Neural progenitor cell (in vitro differentiated cells): Measurements from ENCODE around the gene CLSTN2.

ENCODE experiments used
- EZH2 ChIP-seq: fragments of 200-600 bp; sonication (generic); IDR thresholded peaks from 2 replicates; pipeline ENCODE4 v1.6.1; 2017; ENCODE audit warnings: antibody characterized with exemption, mild to moderate bottlenecking, moderate library complexity
- TF ChIP-seq, protein P1 (sequence below): fragments of 200-600 bp; sonication (generic); IDR thresholded peaks from 2 replicates; pipeline ENCODE4 v1.5.1; 2017; ENCODE audit warnings: antibody characterized with exemption, mild to moderate bottlenecking

DNA sequence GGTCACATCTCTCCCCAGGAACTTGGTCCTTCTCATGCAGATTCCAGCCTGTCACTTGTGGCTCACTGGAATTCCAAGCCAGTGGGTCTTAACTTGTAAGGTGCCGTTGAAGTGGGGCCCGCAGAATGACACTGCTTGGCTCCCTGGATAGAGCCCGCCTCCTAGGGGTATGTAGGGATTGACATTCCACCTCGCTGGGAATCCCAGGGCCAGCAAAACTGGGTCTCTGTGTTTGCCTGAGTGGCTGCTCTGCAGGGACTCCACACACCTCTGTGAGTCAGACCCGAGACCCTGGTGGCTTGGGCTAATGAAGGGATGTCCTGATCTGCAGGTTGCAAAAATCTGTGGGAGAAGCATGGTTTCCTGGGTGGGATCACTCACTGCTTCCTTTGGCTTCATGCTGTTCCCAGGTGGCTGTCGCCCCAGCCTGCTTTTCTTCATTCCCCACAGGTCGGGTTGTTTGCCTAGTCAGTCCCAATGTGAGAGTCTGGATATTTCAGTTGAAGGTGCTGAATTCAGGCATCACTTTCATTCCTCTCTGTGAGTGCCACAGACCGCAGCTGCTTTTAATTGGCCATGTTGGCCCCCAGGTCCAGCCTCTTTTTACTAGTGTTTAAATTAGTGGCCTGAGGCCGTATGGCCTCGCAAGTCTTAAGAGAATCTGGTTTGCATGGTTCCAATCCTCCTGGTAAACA lies 586.9 kb downstream of the CLSTN2 start:
- TF ChIP-seq, protein P1, sequence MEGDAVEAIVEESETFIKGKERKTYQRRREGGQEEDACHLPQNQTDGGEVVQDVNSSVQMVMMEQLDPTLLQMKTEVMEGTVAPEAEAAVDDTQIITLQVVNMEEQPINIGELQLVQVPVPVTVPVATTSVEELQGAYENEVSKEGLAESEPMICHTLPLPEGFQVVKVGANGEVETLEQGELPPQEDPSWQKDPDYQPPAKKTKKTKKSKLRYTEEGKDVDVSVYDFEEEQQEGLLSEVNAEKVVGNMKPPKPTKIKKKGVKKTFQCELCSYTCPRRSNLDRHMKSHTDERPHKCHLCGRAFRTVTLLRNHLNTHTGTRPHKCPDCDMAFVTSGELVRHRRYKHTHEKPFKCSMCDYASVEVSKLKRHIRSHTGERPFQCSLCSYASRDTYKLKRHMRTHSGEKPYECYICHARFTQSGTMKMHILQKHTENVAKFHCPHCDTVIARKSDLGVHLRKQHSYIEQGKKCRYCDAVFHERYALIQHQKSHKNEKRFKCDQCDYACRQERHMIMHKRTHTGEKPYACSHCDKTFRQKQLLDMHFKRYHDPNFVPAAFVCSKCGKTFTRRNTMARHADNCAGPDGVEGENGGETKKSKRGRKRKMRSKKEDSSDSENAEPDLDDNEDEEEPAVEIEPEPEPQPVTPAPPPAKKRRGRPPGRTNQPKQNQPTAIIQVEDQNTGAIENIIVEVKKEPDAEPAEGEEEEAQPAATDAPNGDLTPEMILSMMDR: peak; percentile 4
- no peak for TF ChIP-seq EZH2
